HepG2 (cell line): ENCODE measurements around the gene AKAP6.

Experiments used
- HNRNPL ChIP-seq: fragments of 200-400 bp; formaldehyde crosslinking; IDR thresholded peaks from 2 replicates; pipeline ENCODE4 v1.6.1; 2017; ENCODE audit warnings: mild to moderate bottlenecking, low read depth, low read length
- NFKB2 ChIP-seq: sonication (generic); formaldehyde crosslinking; IDR thresholded peaks from 2 replicates; pipeline ENCODE4 v1.4.0; 2020; ENCODE audit warnings: missing genetic modification reagents, borderline replicate concordance
- PHF8 ChIP-seq: sonication (generic); formaldehyde crosslinking; IDR thresholded peaks from 2 replicates; pipeline ENCODE4 v1.5.0; 2020; ENCODE audit warnings: missing genetic modification reagents
- POLR2AphosphoS5 ChIP-seq: IDR thresholded peaks from 2 replicates; pipeline ENCODE4 v1.6.1; 2012; ENCODE audit warnings: low read depth, low read length
- RNF2 ChIP-seq: fragments of 450-650 bp; conservative IDR thresholded peaks from 2 replicates; pipeline ENCODE4 v1.6.1; 2016; ENCODE audit warnings: low read depth
- SMARCC2 ChIP-seq: fragments of 450-650 bp; IDR thresholded peaks from 2 replicates; pipeline ENCODE4 v1.6.1; 2017; ENCODE audit warnings: antibody characterized with exemption, mild to moderate bottlenecking
- SRF ChIP-seq: IDR thresholded peaks from 2 replicates; pipeline ENCODE4 v1.6.1; 2011; ENCODE audit warnings: mild to moderate bottlenecking, low read depth, low read length, moderate library complexity
- ZNF10 ChIP-seq: sonication (generic); formaldehyde crosslinking; IDR thresholded peaks from 2 replicates; pipeline ENCODE4 v1.4.0; 2020; ENCODE audit warnings: mild to moderate bottlenecking, low read depth, missing genetic modification reagents, borderline replicate concordance
- TF ChIP-seq, protein P1 (sequence below): sonication (generic); formaldehyde crosslinking; IDR thresholded peaks from 2 replicates; pipeline ENCODE4 v1.4.0; 2020; ENCODE audit warnings: missing genetic modification reagents, borderline replicate concordance
- TF ChIP-seq, protein P2 (sequence below): IDR thresholded peaks from 2 replicates; pipeline ENCODE4 v1.6.1; 2012; ENCODE audit warnings: inconsistent platforms
- TF ChIP-seq, protein P3 (sequence below): sonication (generic); formaldehyde crosslinking; IDR thresholded peaks from 2 replicates; pipeline ENCODE4 v1.5.0; 2020; ENCODE audit warnings: mild to moderate bottlenecking, missing genetic modification reagents, moderate library complexity
- TF ChIP-seq, protein P4 (sequence below): sonication (generic); formaldehyde crosslinking; IDR thresholded peaks from 2 replicates; pipeline ENCODE4 v1.8.0; 2022; ENCODE audit warnings: missing genetic modification reagents, mild to moderate bottlenecking, moderate library complexity, borderline replicate concordance

DNA sequence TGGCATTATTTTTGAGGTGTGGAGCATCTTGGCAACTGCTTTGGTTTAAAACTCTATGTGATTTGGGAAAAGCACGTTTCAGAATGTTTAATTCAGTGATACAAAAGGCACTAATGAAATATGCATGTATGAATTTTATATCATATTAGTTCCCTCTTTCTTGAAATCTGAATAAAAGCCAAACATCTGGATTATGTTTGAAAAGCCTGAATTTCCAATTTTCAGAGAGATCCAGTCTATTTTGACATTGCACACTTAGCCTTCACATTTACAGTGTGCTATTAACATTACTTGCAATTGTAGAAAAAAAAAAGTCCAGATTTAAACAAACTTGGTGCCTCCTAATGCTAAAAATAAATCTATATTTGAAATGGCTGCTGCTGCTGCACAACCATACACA is 390.5 kb downstream of the AKAP6 start:
- TF ChIP-seq ZNF10 (CRISPR knock-in tag) = no peak
- TF ChIP-seq RNF2 = no peak
- no peak for TF ChIP-seq POLR2AphosphoS5
- TF ChIP-seq, protein P1, sequence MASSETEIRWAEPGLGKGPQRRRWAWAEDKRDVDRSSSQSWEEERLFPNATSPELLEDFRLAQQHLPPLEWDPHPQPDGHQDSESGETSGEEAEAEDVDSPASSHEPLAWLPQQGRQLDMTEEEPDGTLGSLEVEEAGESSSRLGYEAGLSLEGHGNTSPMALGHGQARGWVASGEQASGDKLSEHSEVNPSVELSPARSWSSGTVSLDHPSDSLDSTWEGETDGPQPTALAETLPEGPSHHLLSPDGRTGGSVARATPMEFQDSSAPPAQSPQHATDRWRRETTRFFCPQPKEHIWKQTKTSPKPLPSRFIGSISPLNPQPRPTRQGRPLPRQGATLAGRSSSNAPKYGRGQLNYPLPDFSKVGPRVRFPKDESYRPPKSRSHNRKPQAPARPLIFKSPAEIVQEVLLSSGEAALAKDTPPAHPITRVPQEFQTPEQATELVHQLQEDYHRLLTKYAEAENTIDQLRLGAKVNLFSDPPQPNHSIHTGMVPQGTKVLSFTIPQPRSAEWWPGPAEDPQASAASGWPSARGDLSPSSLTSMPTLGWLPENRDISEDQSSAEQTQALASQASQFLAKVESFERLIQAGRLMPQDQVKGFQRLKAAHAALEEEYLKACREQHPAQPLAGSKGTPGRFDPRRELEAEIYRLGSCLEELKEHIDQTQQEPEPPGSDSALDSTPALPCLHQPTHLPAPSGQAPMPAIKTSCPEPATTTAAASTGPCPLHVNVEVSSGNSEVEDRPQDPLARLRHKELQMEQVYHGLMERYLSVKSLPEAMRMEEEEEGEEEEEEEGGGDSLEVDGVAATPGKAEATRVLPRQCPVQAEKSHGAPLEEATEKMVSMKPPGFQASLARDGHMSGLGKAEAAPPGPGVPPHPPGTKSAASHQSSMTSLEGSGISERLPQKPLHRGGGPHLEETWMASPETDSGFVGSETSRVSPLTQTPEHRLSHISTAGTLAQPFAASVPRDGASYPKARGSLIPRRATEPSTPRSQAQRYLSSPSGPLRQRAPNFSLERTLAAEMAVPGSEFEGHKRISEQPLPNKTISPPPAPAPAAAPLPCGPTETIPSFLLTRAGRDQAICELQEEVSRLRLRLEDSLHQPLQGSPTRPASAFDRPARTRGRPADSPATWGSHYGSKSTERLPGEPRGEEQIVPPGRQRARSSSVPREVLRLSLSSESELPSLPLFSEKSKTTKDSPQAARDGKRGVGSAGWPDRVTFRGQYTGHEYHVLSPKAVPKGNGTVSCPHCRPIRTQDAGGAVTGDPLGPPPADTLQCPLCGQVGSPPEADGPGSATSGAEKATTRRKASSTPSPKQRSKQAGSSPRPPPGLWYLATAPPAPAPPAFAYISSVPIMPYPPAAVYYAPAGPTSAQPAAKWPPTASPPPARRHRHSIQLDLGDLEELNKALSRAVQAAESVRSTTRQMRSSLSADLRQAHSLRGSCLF (CRISPR knock-in tag) = no peak
- TF ChIP-seq SMARCC2 = no peak
- TF ChIP-seq, protein P2, sequence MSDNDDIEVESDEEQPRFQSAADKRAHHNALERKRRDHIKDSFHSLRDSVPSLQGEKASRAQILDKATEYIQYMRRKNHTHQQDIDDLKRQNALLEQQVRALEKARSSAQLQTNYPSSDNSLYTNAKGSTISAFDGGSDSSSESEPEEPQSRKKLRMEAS = no peak
- TF ChIP-seq SRF = no peak
- TF ChIP-seq PHF8 (CRISPR knock-in tag) = no peak
- TF ChIP-seq, protein P3, sequence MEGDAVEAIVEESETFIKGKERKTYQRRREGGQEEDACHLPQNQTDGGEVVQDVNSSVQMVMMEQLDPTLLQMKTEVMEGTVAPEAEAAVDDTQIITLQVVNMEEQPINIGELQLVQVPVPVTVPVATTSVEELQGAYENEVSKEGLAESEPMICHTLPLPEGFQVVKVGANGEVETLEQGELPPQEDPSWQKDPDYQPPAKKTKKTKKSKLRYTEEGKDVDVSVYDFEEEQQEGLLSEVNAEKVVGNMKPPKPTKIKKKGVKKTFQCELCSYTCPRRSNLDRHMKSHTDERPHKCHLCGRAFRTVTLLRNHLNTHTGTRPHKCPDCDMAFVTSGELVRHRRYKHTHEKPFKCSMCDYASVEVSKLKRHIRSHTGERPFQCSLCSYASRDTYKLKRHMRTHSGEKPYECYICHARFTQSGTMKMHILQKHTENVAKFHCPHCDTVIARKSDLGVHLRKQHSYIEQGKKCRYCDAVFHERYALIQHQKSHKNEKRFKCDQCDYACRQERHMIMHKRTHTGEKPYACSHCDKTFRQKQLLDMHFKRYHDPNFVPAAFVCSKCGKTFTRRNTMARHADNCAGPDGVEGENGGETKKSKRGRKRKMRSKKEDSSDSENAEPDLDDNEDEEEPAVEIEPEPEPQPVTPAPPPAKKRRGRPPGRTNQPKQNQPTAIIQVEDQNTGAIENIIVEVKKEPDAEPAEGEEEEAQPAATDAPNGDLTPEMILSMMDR (CRISPR knock-in tag) = no peak
- no peak for TF ChIP-seq NFKB2 (CRISPR knock-in tag)
- TF ChIP-seq, protein P4, sequence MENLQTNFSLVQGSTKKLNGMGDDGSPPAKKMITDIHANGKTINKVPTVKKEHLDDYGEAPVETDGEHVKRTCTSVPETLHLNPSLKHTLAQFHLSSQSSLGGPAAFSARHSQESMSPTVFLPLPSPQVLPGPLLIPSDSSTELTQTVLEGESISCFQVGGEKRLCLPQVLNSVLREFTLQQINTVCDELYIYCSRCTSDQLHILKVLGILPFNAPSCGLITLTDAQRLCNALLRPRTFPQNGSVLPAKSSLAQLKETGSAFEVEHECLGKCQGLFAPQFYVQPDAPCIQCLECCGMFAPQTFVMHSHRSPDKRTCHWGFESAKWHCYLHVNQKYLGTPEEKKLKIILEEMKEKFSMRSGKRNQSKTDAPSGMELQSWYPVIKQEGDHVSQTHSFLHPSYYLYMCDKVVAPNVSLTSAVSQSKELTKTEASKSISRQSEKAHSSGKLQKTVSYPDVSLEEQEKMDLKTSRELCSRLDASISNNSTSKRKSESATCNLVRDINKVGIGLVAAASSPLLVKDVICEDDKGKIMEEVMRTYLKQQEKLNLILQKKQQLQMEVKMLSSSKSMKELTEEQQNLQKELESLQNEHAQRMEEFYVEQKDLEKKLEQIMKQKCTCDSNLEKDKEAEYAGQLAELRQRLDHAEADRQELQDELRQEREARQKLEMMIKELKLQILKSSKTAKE = no peak
- no peak for TF ChIP-seq HNRNPL
